ENCODE data around the gene PELI2.

The PELI2 gene

GRCh38 chr14:56313789-56314188, 195.6 kb downstream of the PELI2 start:
- no peak for DNase-seq

GRCh38 chr14:56318393-56319115, 200.3 kb downstream of the PELI2 start:
- no peak for DNase-seq

GRCh38 chr14:56321861-56322260, 203.7 kb downstream of the PELI2 start:
- no peak for DNase-seq

- DNase-seq, result no peak
Observed at GRCh38 chr14:56322531-56322930, 204.3 kb downstream of the PELI2 start.

DNA sequence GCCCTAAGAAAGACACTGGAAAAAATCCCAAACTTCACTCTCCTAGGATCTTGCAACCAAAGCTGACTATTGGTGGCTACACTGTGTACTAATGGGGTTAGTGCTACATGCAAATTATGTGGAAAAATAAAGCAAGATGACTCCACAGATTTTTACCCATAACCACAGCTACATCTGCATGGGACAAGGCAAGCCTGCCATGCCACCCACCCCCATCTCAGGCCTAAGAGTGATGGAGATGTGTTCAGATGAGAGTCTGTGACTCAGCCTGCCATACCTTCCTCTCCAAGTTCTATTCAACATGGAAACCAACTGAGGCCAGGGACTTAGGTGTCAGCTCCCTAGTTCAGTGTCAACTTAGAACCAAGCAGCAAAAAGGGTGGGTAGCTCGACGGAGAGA, 206.2 kb downstream of the PELI2 start:
- DNase-seq, result no peak

GRCh38 chr14:56324856-56325699, 206.9 kb downstream of the PELI2 start:
- DNase-seq, result peak; percentile 52

DNA sequence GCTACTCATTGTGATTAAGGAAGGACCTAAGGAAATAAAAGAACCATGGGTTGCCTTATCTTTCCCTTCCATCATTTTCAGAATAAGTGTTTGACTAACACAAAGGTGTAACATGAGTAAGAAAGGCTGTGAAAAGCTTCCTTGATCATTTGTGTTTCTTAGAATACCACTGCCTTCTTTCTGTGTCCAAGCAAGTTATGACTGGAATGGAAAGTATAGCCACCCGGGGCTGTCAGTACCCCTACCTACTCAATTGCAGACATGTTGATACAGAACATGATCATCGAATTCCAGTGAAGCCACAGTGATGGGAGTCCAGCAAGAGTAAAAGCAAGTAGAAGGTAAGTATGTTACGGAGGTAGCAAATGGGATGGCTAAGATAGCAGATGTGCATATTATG, 209.8 kb downstream of the PELI2 start:
- DNase-seq, result no peak

DNA sequence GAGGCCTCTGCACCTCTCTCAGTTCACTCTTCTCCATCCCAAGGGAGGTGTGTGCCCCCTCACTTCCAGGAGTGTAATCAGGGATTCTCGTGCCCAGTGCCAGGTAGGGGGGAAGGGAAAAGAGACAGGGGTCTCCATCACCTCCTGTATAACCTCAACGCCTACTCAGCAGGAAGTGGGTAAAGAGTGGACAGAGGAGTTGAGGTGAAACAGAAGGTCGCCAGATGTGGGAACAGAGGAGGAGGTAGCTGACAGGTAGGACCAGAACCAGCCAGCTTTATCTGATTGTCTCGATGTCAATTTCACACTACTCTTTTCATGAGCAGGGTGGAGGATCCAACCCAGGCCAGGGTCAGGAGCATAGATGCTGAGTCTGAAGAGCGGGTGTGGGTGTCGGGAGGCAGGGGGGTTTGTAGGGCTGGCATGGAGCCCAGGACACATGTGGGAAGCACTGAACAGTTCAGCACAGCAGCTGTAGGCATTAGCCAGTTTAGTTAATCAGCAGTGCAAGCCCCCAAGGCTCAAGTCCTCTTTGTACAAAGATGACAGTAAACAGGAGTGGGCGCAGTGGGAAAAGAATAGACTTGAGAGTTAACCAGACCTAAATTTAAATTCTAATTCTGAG, 213.5 kb downstream of the PELI2 start:
- peak; percentile 67 for DNase-seq

- peak; percentile 86 for DNase-seq
Observed at GRCh38 chr14:56333359-56334292, 215.4 kb downstream of the PELI2 start.

- no peak for DNase-seq
Observed at GRCh38 chr14:56334458-56334857, 216.2 kb downstream of the PELI2 start.

DNA sequence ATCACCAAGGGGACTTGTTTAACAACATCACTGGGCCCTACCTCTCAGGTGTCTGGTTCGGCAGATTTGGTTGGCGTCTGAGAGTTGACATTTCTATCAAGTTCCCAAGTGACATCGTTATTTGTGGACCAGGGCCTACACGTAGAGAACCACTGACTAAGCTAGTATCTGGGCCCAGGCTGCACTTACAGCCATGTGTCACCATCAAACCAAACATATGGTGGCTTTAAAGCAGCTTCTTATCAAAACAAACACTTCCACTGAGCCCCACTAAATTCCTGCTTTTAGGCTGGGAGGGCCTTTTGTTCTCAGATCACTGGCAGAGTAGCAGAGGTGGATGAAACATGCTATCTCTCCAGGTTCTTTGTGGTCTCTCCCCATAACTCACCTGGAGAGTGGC, 220.5 kb downstream of the PELI2 start:
- DNase-seq, result no peak

- DNase-seq, result peak; percentile 38
Observed at GRCh38 chr14:56339855-56340701, 221.9 kb downstream of the PELI2 start.

DNA sequence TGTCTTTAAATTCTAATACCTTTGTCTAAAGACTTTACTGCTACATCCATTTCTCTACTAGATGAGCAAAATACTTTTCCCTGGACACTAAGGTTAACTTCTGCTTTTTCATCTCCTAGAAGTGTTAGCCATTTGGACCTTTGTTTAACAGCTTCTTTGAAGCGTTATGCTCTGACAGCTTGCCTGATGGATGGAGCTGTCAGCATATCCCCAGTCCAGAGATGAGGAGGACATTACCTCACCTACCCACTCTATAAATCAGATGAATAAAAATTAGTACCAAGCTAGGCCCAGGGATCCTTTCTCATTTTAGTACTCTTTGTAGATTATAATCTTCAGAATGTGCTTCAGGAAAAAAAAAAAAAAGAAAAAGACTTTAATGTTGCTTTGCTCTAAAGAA, 222.7 kb downstream of the PELI2 start:
- DNase-seq, result no peak

GRCh38 chr14:56341766-56342493, 223.7 kb downstream of the PELI2 start:
- DNase-seq, result peak; percentile 24

DNA sequence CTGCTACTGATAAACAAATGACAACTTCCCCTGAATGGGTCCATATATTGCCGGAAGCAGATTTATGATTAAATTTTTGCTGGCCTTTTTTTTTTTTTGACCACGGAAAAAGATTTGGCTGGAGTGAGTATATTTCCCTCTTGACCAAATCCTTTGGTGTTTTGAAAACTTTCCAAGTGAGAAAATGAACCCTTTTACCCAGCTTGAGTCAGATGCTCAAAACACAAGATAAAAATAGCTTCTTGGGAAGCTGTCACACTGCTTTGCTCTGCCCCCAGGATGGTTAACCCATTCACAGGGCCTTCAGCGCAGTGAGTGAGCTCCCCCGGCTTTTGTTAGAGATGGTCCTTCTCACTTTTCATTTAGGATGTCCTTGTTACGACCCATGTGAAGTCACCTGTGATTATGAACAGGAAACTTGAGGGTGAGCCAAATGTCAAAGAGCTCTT, 224.3 kb downstream of the PELI2 start:
- peak; percentile 51 for DNase-seq

DNA sequence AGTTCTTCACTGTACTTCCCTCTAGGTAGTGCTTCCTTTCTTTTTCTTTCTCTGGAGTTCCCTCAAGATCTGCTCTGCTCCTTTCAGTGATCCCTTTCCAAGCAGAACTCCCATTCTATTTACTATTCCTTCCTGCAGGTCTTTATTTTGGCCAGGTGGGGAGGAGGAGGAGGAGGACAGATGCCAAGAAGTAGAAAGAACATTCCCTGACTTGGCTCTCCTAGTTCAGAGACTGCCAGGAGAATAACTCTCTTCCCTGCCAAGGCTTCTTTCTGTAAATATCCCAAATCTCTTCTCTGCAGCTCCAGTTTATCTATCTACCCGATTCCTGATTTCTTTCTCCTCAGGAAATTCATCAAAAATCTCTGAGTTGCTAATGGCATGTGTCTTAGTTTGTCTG, 231.7 kb downstream of the PELI2 start:
- no peak for DNase-seq

Data from NCI-H69 (cell line).